Progenitor cell of endocrine pancreas (in vitro differentiated cells): ENCODE data around the gene SLC9A8. TPM values are rescaled to one million over a fixed set of nuclear protein-coding genes. Genes with fewer than 3 reads are reported as not detected.

Source experiments
- DNase-seq: peaks from one replicate; pipeline ENCODE4 v3.0.0; 2021; ENCODE audit warnings: low spot score; ENCODE audit not compliant: unreplicated experiment
- H3K27ac Mint-ChIP-seq: 2 replicates; pipeline ENCODE4 v1.8.0; 2021; ENCODE audit warnings: mild to moderate bottlenecking, moderate library complexity, mixed read lengths
- H3K27me3 Mint-ChIP-seq: 2 replicates; pipeline ENCODE4 v1.8.0; 2021; ENCODE audit warnings: mixed read lengths
- H3K36me3 Mint-ChIP-seq: 2 replicates; pipeline ENCODE4 v1.8.0; 2022; ENCODE audit warnings: mixed read lengths; ENCODE audit not compliant: insufficient read depth
- H3K4me1 Mint-ChIP-seq: 2 replicates; pipeline ENCODE4 v1.8.0; 2021; ENCODE audit warnings: low read depth, mixed read lengths
- H3K4me3 Mint-ChIP-seq: 2 replicates; pipeline ENCODE4 v1.8.0; 2021; ENCODE audit warnings: low read depth, mild to moderate bottlenecking, moderate library complexity, mixed read lengths
- H3K9me3 Mint-ChIP-seq: 2 replicates; pipeline ENCODE4 v1.8.0; 2021; ENCODE audit warnings: low read depth, mixed read lengths
- total RNA-seq: library from RNA; stranded (reverse); gene quantifications from 2 replicates; pipeline ENCODE4 v1.2.1, GENCODE V29; 2021
- TF ChIP-seq, protein P1 (sequence below): fragments of 200-600 bp; sonication (generic); IDR thresholded peaks from one replicate; pipeline ENCODE4 v1.5.0; 2021; ENCODE audit warnings: antibody characterized with exemption, mild to moderate bottlenecking; ENCODE audit not compliant: unreplicated experiment

Gene SLC9A8
- total RNA-seq, 1 donor from 2014 or later, result 11.4 TPM

GRCh38 chr20:49937027-49937929, 124.7 kb downstream of the SLC9A8 start:
- Mint-ChIP-seq H3K9me3 (no peaks in the 10 kb centered on the region), H3K27ac (peak overlapping the region; percentile 93), H3K36me3 (peaks cover 3% of the 10 kb centered on the region), H3K4me1 (peaks cover 27% of the 10 kb centered on the region), H3K27me3 (no peaks in the 10 kb centered on the region), H3K4me3 (peak overlapping the region; percentile 92)
- no peak for DNase-seq
- TF ChIP-seq, protein P1, sequence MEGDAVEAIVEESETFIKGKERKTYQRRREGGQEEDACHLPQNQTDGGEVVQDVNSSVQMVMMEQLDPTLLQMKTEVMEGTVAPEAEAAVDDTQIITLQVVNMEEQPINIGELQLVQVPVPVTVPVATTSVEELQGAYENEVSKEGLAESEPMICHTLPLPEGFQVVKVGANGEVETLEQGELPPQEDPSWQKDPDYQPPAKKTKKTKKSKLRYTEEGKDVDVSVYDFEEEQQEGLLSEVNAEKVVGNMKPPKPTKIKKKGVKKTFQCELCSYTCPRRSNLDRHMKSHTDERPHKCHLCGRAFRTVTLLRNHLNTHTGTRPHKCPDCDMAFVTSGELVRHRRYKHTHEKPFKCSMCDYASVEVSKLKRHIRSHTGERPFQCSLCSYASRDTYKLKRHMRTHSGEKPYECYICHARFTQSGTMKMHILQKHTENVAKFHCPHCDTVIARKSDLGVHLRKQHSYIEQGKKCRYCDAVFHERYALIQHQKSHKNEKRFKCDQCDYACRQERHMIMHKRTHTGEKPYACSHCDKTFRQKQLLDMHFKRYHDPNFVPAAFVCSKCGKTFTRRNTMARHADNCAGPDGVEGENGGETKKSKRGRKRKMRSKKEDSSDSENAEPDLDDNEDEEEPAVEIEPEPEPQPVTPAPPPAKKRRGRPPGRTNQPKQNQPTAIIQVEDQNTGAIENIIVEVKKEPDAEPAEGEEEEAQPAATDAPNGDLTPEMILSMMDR, result no peak

GRCh38 chr20:49938173-49939163, 125.8 kb downstream of the SLC9A8 start:
- peaks cover 27% of the 10 kb centered on the region for H3K4me1 Mint-ChIP-seq
- H3K4me3 Mint-ChIP-seq, result peak overlapping the region; percentile 52
- no peaks in the 10 kb centered on the region for H3K27me3 Mint-ChIP-seq
- H3K36me3 Mint-ChIP-seq, result peaks cover 3% of the 10 kb centered on the region
- TF ChIP-seq, protein P1, result no peak
- no peaks in the 10 kb centered on the region for H3K9me3 Mint-ChIP-seq
- H3K27ac Mint-ChIP-seq, result peak overlapping the region; percentile 77
- no peak for DNase-seq

GRCh38 chr20:49941456-49941855, 128.8 kb downstream of the SLC9A8 start:
- Mint-ChIP-seq H3K27ac (no peak overlapping the region), H3K27me3 (no peaks in the 10 kb centered on the region), H3K36me3 (peaks cover 12% of the 10 kb centered on the region), H3K4me3 (no peak overlapping the region), H3K4me1 (peaks cover 27% of the 10 kb centered on the region), H3K9me3 (no peaks in the 10 kb centered on the region)
- no peak for DNase-seq
- TF ChIP-seq, protein P1, result no peak

Other genes starting within 250 kb of the SLC9A8 start
- 18.4 and 19.3 TPM in 2 replicates for gene PTGIS, start 244.7 kb upstream of the SLC9A8 start, total RNA-seq
- gene B4GALT5, start 99.0 kb upstream of the SLC9A8 start, total RNA-seq, result 58.6 and 58.8 TPM in 2 replicates
- 9.5 and 10.2 TPM in 2 replicates for gene SPATA2, start 102.7 kb downstream of the SLC9A8 start, total RNA-seq
- 56.6 and 62.3 TPM in 2 replicates for gene RNF114, start 123.6 kb downstream of the SLC9A8 start, total RNA-seq
- gene SNAI1, start 170.2 kb downstream of the SLC9A8 start, total RNA-seq, result 1.3 and 1.7 TPM in 2 replicates